KMS-11 (cell line): ENCODE results near the gene HK3.

ENCODE experiments used
- H2AFZ ChIP-seq: fragments of 200-600 bp; sonication (generic); 2 replicates; pipeline ENCODE4 v1.6.1; 2016; ENCODE audit warnings: antibody characterized with exemption, mixed run types, low read depth
- H3K27ac ChIP-seq: fragments of 200-600 bp; sonication (generic); 2 replicates; pipeline ENCODE4 v1.6.1; 2016; ENCODE audit warnings: mild to moderate bottlenecking, mixed run types
- H3K27me3 ChIP-seq: fragments of 200-600 bp; sonication (generic); 2 replicates; pipeline ENCODE4 v1.6.1; 2017; ENCODE audit warnings: mild to moderate bottlenecking, low read depth, mixed run types, moderate library complexity; ENCODE audit not compliant: insufficient read depth
- H3K36me3 ChIP-seq: fragments of 200-600 bp; sonication (generic); 2 replicates; pipeline ENCODE4 v1.6.1; 2017; ENCODE audit warnings: mild to moderate bottlenecking, mixed run types; ENCODE audit not compliant: insufficient read depth
- H3K4me1 ChIP-seq: fragments of 200-600 bp; sonication (generic); 2 replicates; pipeline ENCODE4 v1.6.1; 2016; ENCODE audit warnings: mild to moderate bottlenecking, low read depth, mixed run types; ENCODE audit not compliant: poor library complexity, severe bottlenecking
- H3K4me2 ChIP-seq: fragments of 200-600 bp; sonication (generic); 2 replicates; pipeline ENCODE4 v1.7.0; 2016; ENCODE audit warnings: mild to moderate bottlenecking, mixed run types
- H3K4me3 ChIP-seq: fragments of 200-600 bp; sonication (generic); IDR thresholded peaks from 2 replicates; pipeline ENCODE4 v1.6.1; 2017; ENCODE audit warnings: low read depth, low read length, mixed read lengths; ENCODE audit not compliant: insufficient read depth
- H3K79me2 ChIP-seq: fragments of 200-600 bp; sonication (generic); 2 replicates; pipeline ENCODE4 v1.6.1; 2016; ENCODE audit warnings: low read depth, mixed run types; ENCODE audit not compliant: insufficient read depth
- H3K9ac ChIP-seq: fragments of 200-600 bp; sonication (generic); 2 replicates; pipeline ENCODE4 v1.6.1; 2016; ENCODE audit warnings: mild to moderate bottlenecking, mixed run types
- H4K20me1 ChIP-seq: fragments of 200-600 bp; sonication (generic); 2 replicates; pipeline ENCODE4 v1.6.1; 2016; ENCODE audit warnings: mild to moderate bottlenecking, mixed run types; ENCODE audit not compliant: insufficient read depth
- TF ChIP-seq, protein P1 (sequence below): fragments of 200-600 bp; sonication (generic); conservative IDR thresholded peaks from 2 replicates; pipeline ENCODE4 v1.6.1; 2017; ENCODE audit warnings: low read depth, mild to moderate bottlenecking, antibody characterized with exemption, low read length, moderate library complexity, mixed read lengths

The HK3 gene

GRCh38 chr5:176912115-176912514 is 13.0 kb upstream of the HK3 start:
- H4K20me1 ChIP-seq: no peaks in the 10 kb centered on the region; the same call in 1 of the 2 replicates
- H2AFZ ChIP-seq: no peak overlapping the region
- no peak overlapping the region for H3K4me2 ChIP-seq

DNA sequence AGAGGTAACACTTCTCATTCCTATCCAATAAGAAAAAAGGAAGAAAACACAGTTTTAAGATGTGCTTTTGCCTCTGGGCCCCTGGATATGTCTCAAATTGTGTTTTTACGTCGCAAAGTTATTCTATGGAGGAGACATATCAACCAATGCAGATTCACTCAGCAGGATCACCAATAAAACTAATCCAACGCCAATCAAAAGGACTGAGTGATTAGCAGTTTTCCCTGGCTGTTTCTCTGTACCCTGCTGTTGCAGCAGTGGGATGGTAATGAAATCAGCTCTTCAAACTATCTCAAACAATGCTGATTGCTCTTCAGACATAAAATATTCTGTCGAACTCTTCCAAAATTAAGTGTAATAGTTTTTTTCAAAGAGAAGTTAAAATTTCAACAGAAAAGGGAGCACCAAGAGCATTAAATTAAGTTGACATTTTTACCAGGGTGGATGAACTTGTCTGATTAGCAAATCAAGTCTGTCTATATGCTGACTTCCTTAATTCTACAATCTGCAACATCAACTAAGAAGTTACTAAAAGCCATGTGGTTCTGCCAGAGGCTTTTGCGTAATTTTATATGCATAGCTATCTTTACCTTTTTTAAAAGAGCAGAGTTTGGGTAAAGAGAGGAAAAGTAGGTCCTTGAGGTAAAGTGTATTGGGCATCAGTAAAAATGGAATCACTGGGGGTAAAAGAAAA is 9.7 kb upstream of the HK3 start:
- no peaks in the 10 kb centered on the region for H3K79me2 ChIP-seq
- no peak overlapping the region for H3K4me3 ChIP-seq
- H3K36me3 ChIP-seq: no peaks in the 10 kb centered on the region
- H3K4me2 ChIP-seq: no peak overlapping the region
- no peak overlapping the region for H3K9ac ChIP-seq
- H3K27me3 ChIP-seq: no peaks in the 10 kb centered on the region
- TF ChIP-seq, protein P1, sequence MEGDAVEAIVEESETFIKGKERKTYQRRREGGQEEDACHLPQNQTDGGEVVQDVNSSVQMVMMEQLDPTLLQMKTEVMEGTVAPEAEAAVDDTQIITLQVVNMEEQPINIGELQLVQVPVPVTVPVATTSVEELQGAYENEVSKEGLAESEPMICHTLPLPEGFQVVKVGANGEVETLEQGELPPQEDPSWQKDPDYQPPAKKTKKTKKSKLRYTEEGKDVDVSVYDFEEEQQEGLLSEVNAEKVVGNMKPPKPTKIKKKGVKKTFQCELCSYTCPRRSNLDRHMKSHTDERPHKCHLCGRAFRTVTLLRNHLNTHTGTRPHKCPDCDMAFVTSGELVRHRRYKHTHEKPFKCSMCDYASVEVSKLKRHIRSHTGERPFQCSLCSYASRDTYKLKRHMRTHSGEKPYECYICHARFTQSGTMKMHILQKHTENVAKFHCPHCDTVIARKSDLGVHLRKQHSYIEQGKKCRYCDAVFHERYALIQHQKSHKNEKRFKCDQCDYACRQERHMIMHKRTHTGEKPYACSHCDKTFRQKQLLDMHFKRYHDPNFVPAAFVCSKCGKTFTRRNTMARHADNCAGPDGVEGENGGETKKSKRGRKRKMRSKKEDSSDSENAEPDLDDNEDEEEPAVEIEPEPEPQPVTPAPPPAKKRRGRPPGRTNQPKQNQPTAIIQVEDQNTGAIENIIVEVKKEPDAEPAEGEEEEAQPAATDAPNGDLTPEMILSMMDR: no peak
- no peaks in the 10 kb centered on the region for H4K20me1 ChIP-seq
- no peak overlapping the region for H2AFZ ChIP-seq
- no peaks in the 10 kb centered on the region for H3K4me1 ChIP-seq
- no peak overlapping the region for H3K27ac ChIP-seq

More at GRCh38 chr5:176912115-176912514, 13.0 kb upstream of the HK3 start:
- H3K27ac ChIP-seq: no peak overlapping the region
- H3K4me1 ChIP-seq: peaks cover 23% of the 10 kb centered on the region
- no peak overlapping the region for H3K9ac ChIP-seq
- no peak overlapping the region for H3K4me3 ChIP-seq
- TF ChIP-seq, protein P1: no peak
- no peaks in the 10 kb centered on the region for H3K79me2 ChIP-seq
- H3K27me3 ChIP-seq: no peaks in the 10 kb centered on the region
- no peaks in the 10 kb centered on the region for H3K36me3 ChIP-seq

GRCh38 chr5:176906796-176907195 is 7.7 kb upstream of the HK3 start:
- Histone ChIP-seq H3K36me3 (no peaks in the 10 kb centered on the region), H3K4me3 (no peak overlapping the region), H3K79me2 (no peaks in the 10 kb centered on the region), H4K20me1 (no peaks in the 10 kb centered on the region), H2AFZ (no peak overlapping the region), H3K27me3 (no peaks in the 10 kb centered on the region), H3K27ac (no peak overlapping the region), H3K4me1 (no peaks in the 10 kb centered on the region), H3K9ac (no peak overlapping the region), H3K4me2 (no peak overlapping the region)
- TF ChIP-seq, protein P1: no peak

DNA sequence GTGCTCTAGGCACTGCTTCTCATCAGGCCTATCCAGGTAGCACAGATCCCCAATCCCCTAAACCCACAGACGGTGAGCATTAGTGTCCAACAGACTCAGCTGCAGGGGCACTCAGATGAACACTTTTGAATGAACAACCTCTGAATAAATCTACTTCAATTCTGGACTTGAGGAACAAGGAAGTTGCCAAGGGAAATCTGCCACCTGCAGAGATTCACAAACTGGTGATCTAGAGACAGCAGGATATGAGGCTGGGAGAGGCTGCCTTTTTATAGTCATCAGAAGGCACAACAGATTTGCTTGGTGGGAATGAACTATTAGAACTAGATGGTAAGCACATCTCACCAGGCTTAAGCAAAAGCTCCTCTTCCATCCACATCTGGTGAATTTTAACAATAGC is 7.0 kb upstream of the HK3 start:
- H4K20me1 ChIP-seq: no peaks in the 10 kb centered on the region
- no peak overlapping the region for H2AFZ ChIP-seq
- no peaks in the 10 kb centered on the region for H3K36me3 ChIP-seq
- TF ChIP-seq, protein P1: no peak
- H3K27ac ChIP-seq: no peak overlapping the region
- no peaks in the 10 kb centered on the region for H3K79me2 ChIP-seq
- no peaks in the 10 kb centered on the region for H3K4me1 ChIP-seq
- no peak overlapping the region for H3K9ac ChIP-seq
- no peak overlapping the region for H3K4me2 ChIP-seq
- H3K4me3 ChIP-seq: no peak overlapping the region
- no peaks in the 10 kb centered on the region for H3K27me3 ChIP-seq
